GM19372 (cell line): ENCODE results near the gene SPEN.

Source experiments
- ATAC-seq: cut with Tn5 transposase; IDR thresholded peaks from one replicate; pipeline ENCODE4 v1.9.1; 2021; ENCODE audit warnings: mild to moderate bottlenecking, low read depth, moderate library complexity; ENCODE audit not compliant: unreplicated experiment

The SPEN gene

GRCh38 chr1:15945011-15945831 lies 97.7 kb downstream of the SPEN start:
- ATAC-seq = no peak

DNA sequence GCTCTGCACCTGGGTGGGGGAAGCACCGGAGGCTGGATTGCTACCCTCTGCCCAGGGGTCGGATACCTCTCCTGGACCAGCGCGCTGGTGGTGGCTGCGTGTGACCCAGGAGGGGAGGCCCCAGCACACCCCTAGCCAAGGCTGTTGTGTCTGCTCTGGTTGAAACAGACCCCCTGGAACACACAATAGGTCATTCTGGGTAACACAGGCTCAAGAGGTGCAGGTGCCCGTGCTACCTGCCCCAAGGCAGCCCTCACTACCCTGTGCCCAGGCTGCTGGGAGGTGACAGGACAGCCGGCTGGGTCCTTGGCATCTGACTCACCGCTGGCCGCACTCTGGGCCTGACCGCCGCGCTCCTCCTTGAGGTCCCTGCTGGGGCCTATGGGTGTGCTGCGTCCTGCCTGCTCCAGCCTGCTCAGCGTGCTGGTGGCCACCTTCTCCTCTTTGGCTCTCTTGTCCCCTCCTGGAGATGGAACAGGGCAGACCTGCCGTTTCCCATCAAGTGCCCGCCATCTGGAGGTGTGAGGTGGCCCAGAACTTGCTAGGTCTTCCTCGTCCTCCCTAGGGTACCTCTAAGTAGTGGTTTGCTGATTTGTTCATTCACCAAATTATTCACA lies 98.4 kb downstream of the SPEN start:
- no peak for ATAC-seq

DNA sequence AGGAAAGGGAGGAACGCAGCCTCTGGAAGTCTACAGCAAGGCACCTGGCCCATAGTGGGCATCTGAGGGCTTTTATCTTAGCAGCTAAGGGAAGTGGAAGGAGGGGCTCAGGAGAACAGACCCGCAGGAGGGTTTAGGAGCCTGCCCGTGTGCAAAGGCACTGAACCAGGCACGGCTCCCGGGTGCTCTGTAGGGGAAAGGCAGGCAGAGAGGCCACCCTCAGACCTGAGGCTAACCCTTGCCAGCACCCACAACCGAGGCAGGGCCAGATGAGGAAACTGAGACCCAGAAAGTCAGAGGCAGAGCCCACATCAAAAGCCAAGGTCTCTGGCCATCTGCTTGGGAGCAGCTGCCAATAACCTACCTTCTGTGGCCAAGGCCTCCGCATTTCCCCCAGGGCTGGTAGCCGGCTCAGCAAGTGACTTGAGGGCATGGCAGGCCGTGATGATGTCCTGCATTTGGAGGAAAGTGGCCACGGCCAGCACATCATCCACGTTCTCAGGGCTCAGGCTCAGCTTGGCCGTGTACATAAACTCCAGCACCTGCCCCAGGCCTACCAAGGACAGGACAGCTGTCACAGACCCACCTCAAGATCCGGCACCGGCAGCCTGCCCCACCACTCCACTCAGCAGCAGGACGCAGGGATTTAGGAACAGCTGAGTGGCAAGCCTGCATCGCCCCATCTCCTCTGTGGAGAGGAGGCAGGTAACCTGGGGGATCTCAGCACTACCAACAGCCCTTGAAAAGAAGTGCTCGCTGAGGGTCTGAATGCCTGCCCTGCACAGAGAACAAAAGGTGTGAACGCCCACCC lies 99.3 kb downstream of the SPEN start:
- ATAC-seq = no peak

DNA sequence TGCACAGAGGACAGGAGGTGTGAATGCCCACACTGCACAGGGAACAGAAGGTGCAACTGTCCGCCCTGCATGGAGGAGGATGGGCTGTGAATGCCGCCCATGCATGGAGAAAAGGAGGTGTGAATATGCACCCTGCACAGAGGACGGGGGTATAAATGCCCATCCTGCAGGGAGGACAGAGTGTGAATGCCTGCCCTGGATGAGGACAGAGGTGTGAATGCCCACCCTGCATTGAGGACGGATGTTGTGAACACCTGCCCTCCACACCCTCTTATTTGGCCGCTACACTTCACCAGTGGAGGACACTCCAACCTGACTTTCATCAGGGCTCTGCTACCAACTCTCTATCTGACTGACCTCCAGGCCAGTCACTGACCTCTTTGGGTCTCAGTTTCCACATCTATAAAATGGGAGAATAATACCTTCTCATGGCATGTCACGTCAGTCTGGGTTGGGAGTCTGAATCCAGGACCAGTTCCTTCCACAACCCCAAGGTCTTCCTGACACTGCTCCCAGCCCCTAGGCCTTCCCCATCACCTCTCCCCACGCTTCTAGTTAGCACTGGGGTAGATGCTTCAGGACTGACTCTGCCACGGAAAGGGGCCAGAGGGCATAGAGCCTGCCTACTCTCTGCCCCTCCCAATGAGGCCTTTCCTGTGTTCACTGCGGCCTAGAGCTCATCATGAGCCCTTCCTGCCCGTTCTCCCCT lies 100.0 kb downstream of the SPEN start:
- ATAC-seq = no peak

GRCh38 chr1:15948091-15948591 lies 100.6 kb downstream of the SPEN start:
- no peak for ATAC-seq

DNA sequence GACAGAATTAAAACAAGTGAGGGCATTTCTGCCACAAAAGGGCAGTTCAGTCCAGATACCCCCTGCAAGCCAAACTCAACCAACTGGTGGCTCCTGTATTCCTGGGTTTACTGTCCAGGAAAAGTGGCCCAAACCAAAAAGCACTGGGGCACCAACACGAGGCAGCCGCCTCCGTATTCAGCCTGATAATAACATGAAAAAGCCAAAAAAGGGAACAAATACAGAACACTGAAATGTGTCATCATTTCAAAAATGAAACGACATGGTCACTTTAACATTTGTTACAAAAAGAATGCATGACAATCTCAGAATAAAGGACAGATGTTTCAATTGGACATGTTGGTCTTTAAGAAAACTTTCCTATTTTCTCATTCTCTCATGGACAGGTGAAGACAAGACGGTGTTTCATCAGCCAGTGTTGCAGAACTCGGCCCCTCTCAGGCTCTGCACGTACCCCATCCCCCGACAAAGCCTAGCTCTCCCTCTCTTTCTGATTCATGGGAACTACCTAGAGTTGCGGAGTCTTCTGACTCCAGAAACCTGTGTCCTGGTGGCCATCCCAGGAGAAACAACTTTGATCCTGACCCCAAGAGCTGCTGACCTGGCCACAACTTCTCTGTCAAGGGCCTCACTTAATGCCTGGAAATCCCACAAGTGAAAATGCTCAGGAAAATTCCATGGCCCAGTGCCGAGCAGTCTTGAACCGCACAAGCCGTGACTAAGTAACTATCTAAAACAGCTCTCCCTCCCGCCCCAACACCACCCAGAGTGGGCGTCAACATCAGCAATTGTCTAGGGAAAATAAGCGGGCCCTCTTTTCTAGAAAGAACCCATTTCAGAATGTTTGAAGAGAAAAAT lies 101.3 kb downstream of the SPEN start:
- peak; percentile 19 for ATAC-seq

GRCh38 chr1:15949453-15950245 lies 102.1 kb downstream of the SPEN start:
- peak; percentile 59 for ATAC-seq

- ATAC-seq = no peak
Measured at GRCh38 chr1:15950302-15950701, 102.8 kb downstream of the SPEN start.

DNA sequence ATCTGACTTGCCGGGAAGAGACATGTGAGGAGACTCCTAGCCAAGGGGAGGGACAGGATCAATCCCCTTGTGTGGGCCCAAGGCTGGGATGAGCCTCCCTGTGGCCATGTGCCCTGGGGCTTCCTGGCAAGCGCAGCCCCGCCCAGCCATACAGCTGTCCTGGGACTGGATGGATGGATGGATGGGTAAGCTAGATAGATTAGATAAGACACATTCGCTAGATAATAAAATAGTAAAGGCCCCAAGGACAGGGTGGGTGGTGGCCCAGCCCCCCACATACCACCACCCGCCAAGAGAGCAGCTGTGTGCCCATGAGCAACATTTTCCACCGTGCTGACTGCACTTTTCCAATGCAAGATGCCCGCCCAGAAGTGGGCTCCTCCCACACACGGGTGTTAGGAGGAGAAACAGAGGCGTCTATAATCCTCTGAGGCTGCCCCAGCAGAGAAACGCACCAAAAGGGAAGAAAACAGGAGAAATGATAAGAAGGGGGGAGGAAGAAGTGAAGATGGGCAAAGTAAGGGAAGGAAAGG lies 103.3 kb downstream of the SPEN start:
- ATAC-seq = no peak

GRCh38 chr1:15951341-15952153 lies 104.0 kb downstream of the SPEN start:
- ATAC-seq = no peak

- ATAC-seq = no peak
Measured at GRCh38 chr1:15952317-15953258, 105.1 kb downstream of the SPEN start.

GRCh38 chr1:15953294-15953771 lies 105.8 kb downstream of the SPEN start:
- ATAC-seq = no peak

DNA sequence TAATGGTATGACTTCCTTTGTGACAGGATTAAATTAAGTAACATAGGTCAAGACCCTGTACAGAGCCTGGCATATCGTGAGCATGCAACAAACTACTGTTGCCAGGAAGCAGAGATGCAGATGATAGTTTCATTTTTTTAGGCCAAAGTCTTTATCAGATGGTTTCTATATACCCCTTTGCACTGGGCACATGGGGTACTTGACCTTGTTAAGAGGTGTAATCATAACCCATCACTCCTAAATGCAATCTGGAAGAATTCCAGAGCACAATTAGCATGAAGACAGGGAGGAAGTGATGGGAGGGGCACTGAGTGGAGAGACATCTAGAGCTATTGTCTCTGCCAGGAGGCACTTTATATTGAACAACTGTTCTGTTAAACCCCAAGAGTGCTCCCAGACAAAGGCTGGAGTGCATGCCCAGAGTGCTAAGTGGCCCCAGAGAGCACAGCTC lies 106.3 kb downstream of the SPEN start:
- no peak for ATAC-seq

DNA sequence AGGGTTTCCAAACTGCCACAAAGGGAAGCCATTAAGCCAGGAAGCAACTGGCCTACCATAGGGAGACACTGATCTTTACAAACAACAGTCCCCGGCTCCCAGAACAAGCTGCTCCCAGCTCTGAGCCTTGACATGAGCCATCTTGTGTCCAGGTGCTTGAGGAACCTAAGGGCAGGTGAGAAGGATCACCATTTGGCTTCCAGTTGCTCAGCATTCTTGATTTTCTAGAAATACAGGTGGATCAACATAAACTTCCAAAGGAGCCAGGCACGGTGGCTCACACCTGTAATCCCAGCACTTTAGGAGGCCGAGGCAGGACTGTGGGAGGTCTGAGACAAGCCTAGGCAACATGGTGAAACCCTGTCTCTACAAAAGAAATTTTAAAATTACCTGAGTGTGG lies 106.8 kb downstream of the SPEN start:
- ATAC-seq = no peak

DNA sequence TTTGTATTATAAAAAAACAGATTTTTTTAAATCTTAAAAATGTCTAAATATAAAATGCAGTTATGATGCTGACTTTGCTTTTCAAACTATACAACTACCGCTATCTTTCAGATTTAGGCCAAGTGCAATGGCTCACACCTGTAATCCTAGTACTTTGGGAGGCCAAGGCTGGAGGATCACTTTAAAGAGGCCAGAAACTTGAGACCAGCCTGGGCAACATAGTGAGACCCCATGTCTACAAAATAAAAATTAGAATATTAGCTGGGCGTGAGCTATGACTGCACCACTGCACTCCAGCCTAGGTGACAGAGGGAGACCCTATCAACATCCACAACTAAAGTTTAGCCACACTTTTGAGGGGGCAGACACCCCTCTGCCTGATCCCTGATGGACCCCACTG lies 108.0 kb downstream of the SPEN start:
- no peak for ATAC-seq

- ATAC-seq = no peak
Measured at GRCh38 chr1:15956150-15956549, 108.6 kb downstream of the SPEN start.
